Neural progenitor cell (in vitro differentiated cells): Measurements from ENCODE around the gene SLC6A11.

Source experiments
- EZH2 ChIP-seq: fragments of 200-600 bp; sonication (generic); IDR thresholded peaks from 2 replicates; pipeline ENCODE4 v1.6.1; 2017; ENCODE audit warnings: antibody characterized with exemption, mild to moderate bottlenecking, moderate library complexity
- EZH2phosphoT487 ChIP-seq: fragments of 200-600 bp; sonication (generic); IDR thresholded peaks from 2 replicates; pipeline ENCODE4 v1.6.1; 2017; ENCODE audit warnings: antibody characterized with exemption
- TF ChIP-seq, protein P1 (sequence below): fragments of 200-600 bp; sonication (generic); IDR thresholded peaks from 2 replicates; pipeline ENCODE4 v1.5.1; 2017; ENCODE audit warnings: antibody characterized with exemption, mild to moderate bottlenecking

DNA sequence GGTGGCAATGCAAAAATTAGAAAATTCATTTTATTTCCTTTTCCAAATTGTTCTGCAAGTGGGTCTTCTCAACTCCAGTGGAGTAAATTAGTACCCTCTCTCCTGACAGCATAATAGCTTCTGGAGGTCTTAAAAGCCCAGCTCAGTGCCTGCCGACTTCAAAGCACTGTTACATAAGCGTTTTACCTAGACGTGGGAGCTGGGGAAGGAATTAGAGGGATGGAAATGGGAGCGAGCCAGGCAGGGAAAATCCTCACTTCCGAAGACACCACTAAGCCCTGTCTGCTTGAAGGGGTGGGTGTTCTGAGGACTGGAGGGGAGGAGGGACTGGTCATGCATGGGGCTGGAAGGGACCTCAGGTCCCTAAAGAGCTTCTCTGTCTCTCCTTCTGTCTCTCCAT, 99.3 kb downstream of the SLC6A11 start:
- TF ChIP-seq, protein P1, sequence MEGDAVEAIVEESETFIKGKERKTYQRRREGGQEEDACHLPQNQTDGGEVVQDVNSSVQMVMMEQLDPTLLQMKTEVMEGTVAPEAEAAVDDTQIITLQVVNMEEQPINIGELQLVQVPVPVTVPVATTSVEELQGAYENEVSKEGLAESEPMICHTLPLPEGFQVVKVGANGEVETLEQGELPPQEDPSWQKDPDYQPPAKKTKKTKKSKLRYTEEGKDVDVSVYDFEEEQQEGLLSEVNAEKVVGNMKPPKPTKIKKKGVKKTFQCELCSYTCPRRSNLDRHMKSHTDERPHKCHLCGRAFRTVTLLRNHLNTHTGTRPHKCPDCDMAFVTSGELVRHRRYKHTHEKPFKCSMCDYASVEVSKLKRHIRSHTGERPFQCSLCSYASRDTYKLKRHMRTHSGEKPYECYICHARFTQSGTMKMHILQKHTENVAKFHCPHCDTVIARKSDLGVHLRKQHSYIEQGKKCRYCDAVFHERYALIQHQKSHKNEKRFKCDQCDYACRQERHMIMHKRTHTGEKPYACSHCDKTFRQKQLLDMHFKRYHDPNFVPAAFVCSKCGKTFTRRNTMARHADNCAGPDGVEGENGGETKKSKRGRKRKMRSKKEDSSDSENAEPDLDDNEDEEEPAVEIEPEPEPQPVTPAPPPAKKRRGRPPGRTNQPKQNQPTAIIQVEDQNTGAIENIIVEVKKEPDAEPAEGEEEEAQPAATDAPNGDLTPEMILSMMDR: no peak
- TF ChIP-seq EZH2 (no peak), EZH2phosphoT487 (no peak)
